ENCODE measurements around the gene AUTS2.
"Not testable (repeated sequence)": the region's sequence is repeated elsewhere in the genome, so short reads cannot be mapped to it uniquely, and the experiment has no call there.

The AUTS2 gene

DNA sequence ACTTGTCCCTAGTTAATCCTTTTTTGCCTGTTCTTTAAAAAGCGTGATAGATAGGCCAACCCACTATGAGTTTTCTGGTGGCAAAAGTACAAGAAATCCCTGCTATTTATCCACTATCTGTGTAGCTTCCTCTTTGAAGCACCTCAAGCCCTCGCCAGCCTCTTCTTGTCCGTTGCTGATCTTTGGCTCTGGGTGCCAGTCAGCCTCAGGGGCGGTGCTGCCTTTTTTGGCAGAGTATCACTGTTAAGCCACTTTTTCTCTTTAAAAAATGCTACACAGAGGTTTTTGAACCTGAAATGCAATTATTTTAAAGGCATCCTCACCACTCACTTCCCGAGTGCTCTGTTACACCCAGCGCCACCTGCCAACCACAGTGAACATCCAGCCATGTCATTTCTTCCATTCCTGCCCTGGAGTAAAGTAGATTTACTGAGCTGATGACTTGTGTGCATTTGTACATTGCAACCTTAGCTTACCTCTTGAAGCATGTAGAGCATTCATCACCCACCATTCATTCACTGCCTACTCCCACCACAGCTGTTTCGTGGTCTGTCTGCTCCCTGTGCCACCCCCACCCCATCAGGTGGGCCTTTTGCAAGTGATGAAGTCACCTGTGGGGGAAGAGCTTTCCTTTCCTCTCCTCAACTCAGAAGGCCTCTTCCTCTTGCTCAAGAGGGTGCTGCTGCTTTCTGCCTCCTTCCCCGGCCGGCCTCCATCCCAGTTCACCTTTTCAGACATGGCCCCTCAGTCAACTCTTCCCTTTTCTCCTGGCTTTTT is 1119.5 kb downstream of the AUTS2 start:
- no peak for DNase-seq (ENCODE audit: low read depth)

DNA sequence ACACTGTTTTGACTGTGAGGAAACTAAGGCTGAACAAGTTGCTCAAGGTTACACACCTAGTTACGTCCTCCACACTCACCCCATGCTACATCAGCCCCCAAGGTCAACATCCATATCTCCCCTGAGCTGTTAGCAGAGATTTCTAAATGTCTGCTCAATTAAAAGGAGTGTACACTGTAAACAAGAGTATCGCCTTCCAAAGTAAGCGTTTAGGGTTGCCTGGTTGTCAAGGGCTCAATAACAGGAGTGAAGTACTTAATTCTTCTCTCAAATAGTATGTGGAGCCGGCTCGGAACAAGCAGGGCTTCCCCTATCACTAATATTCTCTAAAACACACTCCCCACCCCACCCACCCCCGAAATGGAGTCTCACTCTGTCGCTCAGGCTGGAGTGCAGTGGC is 1120.8 kb downstream of the AUTS2 start:
- no peak for DNase-seq (ENCODE audit: low read depth)

DNA sequence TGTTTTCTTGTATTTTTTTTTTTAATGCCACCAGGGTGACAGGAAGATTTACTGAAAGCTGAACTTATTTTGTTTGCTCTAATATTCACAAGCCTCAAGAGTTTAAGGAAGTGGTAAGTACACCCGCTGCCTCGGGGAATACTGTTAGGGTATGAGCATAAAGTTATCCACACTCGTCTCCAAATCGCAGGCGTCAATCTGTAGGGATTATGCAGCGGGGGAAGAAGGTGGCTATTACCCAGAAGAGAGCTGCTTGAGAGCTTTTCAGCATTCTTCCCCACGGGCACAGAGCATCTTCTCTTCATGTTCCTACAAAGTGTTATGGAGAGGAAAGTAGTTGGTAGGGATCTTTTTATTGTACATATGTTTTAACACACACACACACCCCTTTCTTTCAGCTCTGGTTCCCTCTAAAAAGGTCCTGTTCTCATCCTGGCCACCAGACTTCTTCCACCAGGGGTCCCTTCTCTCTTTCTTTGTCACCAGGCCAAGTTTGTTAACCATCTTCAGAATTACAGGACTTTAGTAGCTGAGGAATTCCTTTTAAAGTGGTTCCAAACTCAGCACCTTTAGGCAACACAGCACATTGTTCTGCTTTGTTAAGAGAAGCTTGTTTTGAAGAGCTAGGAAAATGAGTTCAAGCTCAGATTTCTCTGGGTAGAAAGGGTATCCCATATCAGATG is 1122.1 kb downstream of the AUTS2 start:
- no peak for DNase-seq (ENCODE audit: low read depth)

DNA sequence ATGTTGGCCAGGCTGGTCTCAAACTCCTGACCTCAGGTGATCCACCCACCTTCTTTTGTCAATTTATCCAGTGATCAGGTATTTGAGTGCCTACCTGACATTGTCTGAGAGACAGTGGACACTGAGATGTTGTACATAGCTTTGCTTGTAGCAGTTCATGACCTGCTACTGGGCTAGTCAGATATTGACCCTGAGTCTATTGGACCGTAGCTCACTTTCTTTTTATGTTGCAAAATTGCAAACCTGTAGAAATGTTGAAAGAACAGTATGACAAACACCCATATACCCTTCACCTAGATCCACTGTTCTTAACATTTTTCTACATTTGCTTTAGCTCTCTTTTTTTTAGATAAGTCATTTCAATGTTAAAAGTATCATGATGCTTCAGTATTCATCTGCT is 1123.2 kb downstream of the AUTS2 start:
- no peak for DNase-seq (ENCODE audit: low read depth)

DNA sequence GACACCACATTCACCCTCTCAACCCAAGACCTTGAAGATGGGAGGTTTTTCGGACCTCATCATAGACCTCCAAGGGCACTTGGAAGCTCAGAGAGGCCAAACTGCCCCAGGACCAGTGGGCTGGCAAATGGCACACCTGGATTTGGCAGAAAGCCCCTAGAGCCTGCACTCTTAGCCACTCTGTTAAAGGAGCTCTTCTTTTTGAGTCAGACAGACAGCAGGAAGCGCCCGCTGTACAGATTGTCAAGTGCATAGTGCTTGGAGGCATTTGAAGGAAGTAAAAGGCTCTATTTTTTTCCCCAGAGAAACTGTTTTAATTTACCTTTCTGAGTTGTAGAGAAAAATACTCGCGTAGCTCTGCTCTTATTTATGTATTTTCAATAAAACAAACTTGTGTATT is 1125.1 kb downstream of the AUTS2 start:
- no peak for DNase-seq (ENCODE audit: low read depth)

DNA sequence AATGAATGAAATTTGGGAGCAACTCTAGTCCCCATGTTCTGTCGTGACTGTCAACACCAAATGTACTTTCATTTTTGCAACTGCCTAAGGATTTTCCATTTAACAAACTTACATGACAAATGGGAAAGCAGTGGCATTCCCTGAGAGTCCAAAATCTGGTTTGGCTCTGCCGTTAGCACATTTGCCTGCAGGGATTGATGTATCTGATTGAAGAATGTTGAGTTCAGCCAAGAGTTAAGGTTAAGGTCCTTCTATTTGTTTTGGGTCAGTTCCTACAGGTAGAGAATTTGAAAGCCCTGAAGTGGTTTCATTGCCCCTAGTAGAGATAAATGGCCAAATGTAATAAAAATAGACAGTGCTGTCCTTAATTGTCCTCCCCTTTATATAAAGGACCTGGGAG is 1127.2 kb downstream of the AUTS2 start:
- no peak for DNase-seq (ENCODE audit: low read depth)

DNA sequence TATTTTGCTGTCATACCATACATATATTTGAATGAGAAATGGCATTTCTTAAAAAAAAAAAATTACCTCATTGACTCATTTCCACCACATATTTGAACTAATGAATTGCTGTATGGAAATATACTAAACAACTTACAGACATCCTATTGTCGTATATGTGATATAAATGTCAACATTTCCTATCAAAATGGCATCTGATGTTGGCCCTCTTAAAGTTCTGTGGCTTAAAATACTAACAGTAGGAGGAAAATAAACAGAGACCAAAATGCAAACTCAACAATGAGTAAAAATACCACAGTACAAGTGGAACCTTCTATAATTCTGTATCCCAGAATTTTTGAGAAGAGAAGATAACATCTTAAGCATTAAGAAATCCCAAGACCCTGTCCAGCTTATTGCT is 1128.0 kb downstream of the AUTS2 start:
- no peak for DNase-seq (ENCODE audit: low read depth)

DNA sequence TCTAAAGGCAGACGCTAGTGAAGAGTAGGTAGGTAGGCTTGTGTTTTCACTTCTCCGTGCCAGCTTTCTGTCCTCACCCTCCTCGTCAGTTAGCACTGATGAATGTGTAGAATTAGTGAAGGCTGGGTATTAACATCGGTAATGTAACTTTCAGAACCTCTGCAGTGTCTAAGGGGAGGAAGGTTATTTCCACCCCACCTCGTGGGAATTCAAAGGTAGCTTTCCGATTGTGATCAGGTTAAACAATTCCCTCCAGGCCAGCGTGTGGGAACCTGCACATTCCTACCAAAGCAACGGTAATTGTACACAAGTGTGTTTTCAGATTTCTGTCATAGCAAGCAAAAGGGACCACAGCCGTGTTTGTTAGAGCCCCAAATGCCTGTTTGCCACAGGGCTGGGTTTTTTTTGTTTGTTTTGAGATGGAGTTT is 1128.7 kb downstream of the AUTS2 start:
- no peak for DNase-seq (ENCODE audit: low read depth)

DNA sequence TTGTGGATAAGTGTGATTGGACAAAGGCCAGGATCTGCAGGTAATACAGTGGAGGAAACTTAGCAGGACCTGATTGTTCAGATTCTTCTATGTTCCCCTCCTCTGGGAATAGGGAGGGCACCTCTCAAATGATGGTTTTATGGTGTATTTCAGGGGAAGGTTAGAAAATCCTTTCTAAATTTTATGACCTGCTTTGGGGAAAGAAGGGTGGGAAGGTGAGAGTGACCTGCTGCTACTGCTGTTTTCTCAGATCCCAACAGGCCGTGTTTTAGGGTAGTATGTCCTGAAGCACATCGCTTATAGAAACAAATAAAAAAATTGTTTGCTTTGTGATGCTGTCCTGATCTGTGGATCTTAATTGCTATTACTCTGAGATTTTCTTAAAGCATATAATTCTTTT is 1129.6 kb downstream of the AUTS2 start:
- no peak for DNase-seq (ENCODE audit: low read depth)

DNA sequence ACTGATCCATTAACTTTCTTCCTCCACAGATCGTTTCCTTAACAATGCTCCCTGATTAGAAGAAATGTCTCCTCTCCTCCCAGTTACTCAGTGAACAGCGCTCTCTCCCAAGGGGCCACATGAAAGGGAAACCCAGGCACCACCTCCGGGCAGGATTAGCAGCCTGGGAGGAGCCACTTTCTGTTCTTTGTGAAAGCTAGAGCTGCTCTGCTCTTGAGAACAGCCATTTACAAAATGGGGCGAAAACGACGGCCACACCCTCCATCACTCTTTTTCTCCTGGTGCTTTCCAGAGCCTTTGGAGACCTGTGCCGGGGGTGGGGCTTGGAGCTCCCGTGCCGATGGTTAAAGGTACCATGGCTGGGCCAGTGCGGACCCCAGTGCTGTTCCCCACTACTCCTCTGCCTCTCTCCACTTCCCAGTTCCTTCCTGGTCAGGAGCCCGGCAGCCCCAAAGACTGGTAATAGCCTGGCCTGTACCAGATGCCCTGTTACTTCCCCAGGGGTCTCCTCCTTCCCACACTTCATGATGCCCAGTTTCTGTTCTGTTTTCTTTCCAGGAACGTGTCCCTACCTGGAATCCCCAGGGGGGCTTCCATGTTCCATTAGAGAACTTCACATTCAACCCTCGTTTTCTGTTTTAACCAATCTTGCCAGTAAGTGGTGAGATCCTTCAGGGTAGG is 1130.7 kb downstream of the AUTS2 start:
- DNase-seq (ENCODE audit: low read depth) = no peak

DNA sequence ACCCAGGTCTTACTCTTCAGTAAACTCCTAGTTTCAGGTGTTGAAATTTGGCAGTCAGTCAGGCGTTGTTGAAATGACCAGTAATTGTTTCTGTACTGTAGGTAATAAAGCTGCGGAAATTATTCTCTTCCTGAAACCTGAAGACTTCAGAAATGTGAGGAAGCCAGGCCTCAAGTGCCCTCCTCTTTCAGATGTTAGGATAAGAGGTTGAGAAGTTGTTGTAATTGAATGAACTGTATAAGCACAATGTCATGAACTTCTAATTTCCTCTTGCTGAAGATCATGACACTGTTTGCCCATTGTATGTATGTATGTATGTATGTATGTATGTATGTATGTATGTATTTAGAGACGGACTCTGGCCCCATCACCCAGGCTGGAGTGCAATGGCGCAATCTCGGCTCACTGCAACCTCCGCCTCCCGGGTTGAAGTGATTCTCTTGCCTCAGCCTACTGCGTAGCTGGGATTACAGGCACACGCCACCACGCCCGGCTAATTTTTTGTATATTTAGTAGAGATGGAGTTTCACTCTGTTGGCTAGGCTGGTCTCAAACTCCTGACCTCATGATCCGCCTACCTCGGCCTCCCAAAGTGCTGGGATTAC is 1131.4 kb downstream of the AUTS2 start:
- not testable (repeated sequence) for DNase-seq (ENCODE audit: low read depth)

DNA sequence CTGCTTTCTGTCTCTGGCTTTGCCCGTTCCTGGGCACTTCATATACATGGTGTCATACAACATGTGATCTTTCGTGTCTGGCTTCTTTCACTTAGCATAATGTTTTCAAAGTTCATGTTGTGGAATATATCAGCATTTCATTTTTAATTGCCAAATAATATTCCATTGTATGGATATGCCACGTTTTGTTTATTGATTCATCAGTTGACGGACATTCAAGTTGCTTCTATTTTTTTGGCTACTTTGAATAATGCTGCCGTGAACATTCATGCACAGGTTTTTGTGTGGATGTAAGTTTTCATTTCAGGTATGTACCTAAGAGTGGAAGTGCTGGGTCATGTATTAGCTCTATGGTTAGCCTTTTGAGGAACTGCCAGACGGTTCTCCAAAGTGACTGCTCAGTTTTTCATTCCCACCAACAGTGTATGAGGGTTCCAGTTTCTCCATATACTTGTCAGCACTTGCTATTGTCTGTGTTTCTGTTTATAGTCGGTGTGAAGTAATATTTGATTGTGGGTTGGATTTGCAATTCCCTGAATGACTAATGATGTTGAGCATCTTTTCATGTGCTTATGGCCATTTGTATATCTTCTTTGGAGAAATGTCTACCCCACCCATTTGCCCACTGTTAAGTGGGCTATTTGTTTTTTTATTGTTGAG is 1132.3 kb downstream of the AUTS2 start:
- DNase-seq (ENCODE audit: low read depth) = no peak

DNA sequence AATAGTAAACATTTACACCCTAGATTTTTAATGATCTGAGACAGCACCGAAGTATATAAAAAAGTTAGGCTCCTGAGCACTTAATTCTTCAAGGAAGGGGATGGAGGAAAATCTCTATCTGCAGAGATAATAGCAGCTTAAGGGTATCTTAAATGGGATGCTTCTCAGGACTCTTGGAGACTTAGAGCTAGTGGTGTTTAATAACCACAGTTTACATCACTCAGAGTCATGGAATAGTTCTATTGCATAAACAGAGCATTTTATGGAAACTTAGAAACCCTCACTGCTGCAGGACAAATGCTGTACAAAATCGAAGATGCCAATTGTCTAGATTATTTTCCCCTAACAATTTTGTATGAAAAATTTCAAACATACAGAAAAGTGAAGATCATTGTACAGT is 1134.8 kb downstream of the AUTS2 start:
- DNase-seq (ENCODE audit: low read depth) = no peak

DNA sequence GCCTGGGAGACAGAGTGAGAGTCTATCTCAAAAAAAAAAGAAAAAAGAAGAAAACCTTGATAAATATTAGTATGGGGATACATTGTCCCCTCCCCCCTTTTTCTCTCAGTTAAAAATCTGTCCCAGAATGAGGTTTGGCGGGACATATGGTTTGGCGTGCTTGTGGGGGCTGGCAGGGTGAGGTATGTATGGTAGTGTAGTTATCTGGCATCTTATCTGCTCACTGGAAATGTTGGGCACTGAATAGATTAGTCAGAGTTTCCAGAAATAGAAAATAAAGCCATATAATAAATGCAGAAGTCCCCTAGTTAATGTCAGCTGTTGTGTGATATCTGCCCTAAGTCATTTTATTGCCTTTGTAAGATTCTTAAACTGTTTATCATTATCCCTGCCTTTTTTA is 1136.1 kb downstream of the AUTS2 start:
- no peak for DNase-seq (ENCODE audit: low read depth)

DNA sequence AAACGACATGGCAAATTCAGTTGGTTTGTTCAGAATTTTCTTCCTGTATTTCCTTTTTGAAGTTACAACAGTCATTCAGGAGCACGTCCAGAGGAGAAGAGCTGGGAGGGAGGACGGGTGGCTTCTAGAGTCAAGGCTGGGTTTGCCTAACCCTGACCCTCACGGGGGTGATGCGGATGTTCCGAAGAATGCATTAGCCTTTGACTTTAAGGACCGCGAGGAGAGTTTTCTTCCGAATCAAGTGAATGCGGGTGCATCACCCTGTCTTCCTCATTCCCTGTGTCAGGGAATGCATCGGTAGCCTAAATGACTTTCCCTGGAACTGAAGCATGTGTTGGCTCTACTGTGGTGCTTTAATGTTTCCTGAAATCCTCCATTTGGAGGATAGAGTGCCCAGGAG is 1137.0 kb downstream of the AUTS2 start:
- no peak for DNase-seq (ENCODE audit: low read depth)

DNA sequence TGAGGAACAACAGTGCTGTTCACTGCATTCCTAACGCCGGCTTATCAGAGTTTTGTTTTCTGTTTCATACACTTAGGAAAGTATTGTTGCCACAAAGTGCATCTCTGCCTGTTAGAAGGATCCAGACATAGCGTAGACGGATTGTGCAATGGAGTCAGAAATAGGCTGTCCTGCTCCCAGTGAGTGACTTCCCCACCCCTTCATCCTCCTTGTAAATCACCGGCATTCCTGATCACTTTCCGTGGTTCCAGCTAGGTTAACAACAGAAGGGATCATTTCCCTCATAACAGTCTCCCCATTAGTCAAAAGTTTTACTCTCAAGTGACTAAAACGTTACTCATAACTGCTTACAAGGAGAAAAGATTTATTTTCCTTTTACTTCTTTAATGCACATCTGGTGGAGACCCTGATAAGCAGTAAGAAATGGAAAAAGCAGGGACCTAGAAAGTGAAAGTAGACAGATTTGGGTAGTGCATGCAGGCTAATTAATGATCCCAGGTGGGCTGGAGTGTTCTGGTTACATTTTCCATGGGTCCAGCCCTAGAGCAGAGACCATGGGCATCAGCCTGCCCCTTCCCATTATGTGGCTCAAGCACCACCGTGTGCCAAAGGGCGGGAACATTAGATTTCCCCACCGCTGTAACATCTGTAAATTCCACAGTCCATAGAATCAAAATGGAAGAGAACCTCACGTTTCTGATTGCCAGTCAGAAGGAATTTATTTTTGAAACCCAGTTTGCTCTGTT is 1138.6 kb downstream of the AUTS2 start:
- DNase-seq (ENCODE audit: low read depth) = no peak

DNA sequence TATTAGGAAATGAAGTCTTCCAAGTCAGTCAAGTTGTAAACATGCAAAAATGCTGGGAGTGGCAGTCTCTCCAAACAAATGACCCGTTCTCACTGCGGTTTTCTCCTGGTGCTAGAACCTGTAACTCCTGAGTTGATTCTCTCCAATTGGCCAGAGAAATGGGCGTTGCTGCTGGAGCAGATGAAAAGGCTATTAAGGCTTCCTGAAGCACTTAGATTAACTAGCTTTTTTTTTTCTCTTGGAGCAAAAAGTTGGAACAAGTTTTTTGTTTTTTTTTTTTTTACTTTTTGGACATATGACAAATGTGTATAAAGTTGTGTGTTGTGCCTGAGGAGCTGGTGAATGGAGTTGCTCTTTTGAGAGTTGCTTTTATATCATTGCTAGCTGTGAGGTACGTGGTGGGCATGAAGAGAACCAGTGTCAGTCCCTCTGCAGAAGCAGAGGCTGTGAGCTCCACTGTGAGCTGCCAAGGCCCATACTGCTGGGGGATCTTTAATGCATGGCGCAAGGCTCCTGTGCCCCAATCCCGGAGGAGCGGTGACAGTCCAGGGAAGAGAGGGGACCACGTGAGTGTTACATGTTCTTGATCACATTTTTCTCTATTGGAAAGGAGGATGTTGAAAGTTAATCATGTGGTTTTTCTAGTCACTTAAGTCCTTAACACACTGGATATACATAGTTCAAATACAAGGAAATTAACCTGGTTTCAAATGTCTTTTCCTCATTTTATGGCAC is 1140.0 kb downstream of the AUTS2 start:
- no peak for DNase-seq (ENCODE audit: low read depth)

DNA sequence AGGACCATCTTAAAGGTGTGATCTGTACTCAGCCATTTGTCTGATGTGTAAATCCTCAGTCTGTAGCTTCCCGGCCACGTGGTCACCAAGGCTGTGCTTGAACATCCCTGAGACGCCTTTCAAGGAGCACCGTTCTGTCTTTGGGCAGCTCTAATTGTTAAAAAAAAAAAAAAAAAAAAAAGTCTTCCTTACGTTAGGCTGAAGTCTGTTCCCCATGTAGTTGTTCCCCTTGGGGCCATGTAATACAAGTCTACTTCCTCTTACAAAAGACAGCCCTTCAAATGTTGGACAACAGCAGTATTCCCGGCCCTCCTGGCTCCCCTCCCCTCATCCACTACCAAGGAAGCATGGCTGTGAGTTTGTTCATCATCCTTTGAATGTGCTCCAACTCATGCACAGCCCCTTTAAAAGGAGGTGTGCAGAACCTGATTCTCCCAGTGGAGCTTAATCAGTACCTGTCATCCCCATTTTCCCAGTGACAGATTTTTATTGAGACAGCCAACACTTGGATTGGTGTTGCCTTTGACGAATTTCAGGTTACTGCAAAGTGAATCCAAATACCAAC is 1141.5 kb downstream of the AUTS2 start:
- DNase-seq (ENCODE audit: low read depth) = no peak

DNA sequence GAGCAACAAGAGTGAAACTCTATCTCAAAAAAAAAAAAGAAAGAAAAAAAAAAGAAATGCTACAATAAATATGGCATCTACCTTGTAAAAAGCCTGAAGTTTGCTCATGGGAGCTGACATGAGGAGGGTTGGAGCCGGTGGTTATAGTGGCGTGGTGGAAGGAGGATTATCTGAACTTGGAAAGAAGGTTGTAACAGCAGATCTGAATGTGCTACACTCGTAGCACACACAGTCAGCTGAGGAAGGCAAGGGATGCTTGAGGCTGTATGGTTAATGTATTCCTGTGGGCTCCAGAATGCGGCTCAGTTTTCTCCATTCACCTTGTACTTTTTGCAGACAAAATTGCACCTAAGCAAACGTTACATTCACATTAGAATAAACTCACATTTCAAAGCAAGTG is 1143.4 kb downstream of the AUTS2 start:
- no peak for DNase-seq (ENCODE audit: low read depth)

DNA sequence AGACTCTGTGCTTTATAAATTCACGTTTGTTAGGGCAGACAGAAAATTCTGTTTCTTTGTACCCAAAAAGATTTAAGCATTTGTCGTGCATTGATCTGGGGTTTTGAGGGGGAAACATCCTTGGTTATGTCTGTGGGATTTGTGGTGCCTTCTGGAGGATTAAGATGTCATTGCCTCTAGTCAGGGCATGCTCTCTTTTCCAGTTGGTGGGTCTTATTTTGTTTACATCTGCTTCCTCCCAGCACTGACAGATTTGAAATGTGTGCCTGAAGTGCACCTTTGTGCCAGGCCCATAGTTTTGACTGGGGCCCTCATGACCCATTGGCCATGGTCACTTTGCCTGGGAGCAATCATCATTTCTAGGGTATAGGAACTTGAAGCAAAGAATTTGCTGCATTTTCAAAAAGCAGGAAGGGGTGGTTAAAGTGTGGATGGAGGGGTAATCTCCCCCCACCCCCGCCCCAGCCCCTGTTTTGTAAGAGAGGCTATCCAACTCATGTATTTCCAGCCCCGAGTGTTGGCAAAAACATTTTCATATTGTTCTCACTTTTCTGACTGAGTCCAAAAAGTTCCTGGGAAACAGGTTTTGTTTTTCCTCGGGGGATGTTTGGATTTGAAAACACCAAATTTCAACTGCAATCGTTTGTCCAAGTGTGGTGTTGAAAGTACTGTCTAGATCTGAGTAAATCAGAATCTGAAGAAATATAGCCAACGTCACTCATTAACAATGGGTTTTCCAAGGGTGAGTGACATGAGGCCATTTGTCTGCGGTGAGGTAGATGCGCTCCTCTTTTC is 1145.5 kb downstream of the AUTS2 start:
- no peak for DNase-seq (ENCODE audit: low read depth)

Data from stimulated activated CD8-positive, alpha-beta memory T cell treated with anti-CD3 and anti-CD28 coated beads, Interleukin-4, amount 100 ng/mL, for 24 hours (primary cell).